Bronchial epithelial cell (primary cell): ENCODE data around the gene STK32B. TPM values are rescaled to one million over a fixed set of nuclear protein-coding genes. Genes with fewer than 3 reads are reported as not detected.

Experiments
- DNase-seq: peaks from one replicate; pipeline ENCODE4 v3.0.0-alpha.2; 2010; ENCODE audit warnings: low read depth
- FAIRE-seq: peaks from 2 replicates; lab custom pipeline; 2011; peaks lifted over from hg19 to GRCh38; lab: Jason Lieb, UNC
- H3K27me3 ChIP-seq: 2 replicates; pipeline ENCODE4 v1.5.1; 2011; ENCODE audit warnings: low read length; ENCODE audit not compliant: control insufficient read depth, insufficient read depth
- H3K36me3 ChIP-seq: 2 replicates; pipeline ENCODE4 v1.5.1; 2011; ENCODE audit warnings: low read length; ENCODE audit not compliant: control insufficient read depth, insufficient read depth
- H3K4me3 ChIP-seq: 2 replicates; pipeline ENCODE4 v1.5.1; 2011; ENCODE audit warnings: mild to moderate bottlenecking, low read depth, low read length, control low read depth
- total RNA-seq: library from RNA; depleted of rRNA; stranded (reverse); fragments of >200 nt; gene quantifications from 2 replicates; pipeline ENCODE4 v1.2.1, GENCODE V29; 2014
- TF ChIP-seq, protein P1 (sequence below): IDR thresholded peaks from 2 replicates; pipeline ENCODE4 v1.5.1; 2011; ENCODE audit warnings: mild to moderate bottlenecking, moderate library complexity, low read length, control low read depth, inconsistent platforms; ENCODE audit not compliant: insufficient read depth, severe bottlenecking

Gene STK32B
- total RNA-seq, 1 donor from 2014 or later = under 0.01 TPM

DNA sequence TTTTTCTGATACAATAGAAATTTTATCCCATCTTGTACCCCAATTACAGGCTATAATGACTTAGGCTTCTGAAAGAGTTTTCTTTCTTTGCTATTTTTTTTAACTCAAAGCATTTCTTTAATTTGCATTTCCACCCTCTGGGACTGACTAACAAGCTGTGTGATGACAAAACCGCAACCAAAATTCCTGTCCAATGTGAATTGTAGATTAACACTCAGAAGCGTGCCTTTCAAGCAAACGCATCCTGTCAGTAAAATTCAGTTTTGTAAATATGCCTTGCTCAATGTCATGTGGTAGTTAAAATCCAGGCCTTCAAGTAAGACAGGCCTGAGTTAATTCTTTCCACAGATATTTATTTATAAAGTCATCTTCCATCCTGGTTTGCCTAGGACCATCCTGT is 50.3 kb downstream of the STK32B start:
- no peaks in the 10 kb centered on the region for H3K27me3 ChIP-seq
- DNase-seq (no peak), FAIRE-seq (no peak)
- TF ChIP-seq, protein P1, sequence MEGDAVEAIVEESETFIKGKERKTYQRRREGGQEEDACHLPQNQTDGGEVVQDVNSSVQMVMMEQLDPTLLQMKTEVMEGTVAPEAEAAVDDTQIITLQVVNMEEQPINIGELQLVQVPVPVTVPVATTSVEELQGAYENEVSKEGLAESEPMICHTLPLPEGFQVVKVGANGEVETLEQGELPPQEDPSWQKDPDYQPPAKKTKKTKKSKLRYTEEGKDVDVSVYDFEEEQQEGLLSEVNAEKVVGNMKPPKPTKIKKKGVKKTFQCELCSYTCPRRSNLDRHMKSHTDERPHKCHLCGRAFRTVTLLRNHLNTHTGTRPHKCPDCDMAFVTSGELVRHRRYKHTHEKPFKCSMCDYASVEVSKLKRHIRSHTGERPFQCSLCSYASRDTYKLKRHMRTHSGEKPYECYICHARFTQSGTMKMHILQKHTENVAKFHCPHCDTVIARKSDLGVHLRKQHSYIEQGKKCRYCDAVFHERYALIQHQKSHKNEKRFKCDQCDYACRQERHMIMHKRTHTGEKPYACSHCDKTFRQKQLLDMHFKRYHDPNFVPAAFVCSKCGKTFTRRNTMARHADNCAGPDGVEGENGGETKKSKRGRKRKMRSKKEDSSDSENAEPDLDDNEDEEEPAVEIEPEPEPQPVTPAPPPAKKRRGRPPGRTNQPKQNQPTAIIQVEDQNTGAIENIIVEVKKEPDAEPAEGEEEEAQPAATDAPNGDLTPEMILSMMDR = no peak
- H3K36me3 ChIP-seq = no peaks in the 10 kb centered on the region
- no peak overlapping the region for H3K4me3 ChIP-seq

DNA sequence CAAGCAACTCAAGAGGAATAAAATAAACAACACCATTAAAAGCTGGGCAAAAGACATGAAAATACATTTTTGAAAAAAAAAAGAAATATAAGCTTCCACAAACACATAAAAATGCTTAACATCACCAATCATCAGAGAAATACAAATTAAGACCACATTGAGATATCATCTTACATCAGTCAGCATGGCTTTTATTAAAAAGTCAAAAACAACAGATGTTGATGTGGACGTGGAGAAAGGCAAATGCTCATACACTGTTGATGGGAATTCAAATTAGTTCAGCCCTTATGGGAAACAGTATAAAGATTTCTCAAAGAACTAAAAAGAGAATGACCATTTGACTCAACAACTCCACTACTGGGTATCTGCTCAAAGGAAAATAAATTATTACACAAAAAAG is 59.6 kb downstream of the STK32B start:
- H3K27me3 ChIP-seq = no peaks in the 10 kb centered on the region
- no peak overlapping the region for H3K4me3 ChIP-seq
- DNase-seq (no peak), FAIRE-seq (no peak)
- H3K36me3 ChIP-seq = no peaks in the 10 kb centered on the region
- TF ChIP-seq, protein P1 = no peak

DNA sequence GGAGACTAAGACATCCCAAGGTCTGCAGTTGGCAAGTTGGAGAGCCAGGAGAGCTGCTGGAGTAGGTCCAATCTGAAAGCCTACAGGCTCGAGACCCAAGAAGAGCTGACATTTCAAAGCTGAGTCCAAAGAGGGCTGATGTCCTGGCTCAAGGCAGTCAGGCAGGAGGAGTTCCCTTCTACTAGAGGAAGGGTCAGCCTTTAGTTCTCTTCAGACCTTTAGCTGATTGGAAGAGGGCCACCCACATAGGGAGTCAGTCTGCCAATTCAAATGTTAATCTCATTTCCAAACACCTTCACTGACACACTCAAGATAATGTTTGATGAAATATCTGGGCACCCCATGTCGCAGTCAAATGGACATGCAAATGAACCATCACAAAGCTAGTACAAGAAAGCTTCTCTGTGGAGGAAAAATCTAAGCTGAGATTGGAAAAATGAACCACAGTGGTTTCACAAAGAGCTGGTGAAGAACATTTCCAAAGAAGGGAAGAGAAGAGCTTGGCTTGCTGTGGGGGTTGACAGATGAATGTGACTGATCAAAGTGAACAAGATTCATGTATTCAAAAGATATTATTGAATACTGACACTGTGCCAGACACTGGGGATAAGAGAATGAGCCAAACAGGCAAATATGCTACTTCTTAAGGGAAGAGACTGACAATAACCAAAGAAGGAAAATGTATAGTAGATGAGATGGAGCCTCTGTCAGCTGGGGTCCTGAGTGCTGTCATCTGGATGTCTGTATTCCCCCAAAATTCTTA is 61.2 kb downstream of the STK32B start:
- no peaks in the 10 kb centered on the region for H3K27me3 ChIP-seq
- TF ChIP-seq, protein P1 = no peak
- DNase-seq (no peak), FAIRE-seq (no peak)
- no peak overlapping the region for H3K4me3 ChIP-seq
- H3K36me3 ChIP-seq = no peaks in the 10 kb centered on the region

DNA sequence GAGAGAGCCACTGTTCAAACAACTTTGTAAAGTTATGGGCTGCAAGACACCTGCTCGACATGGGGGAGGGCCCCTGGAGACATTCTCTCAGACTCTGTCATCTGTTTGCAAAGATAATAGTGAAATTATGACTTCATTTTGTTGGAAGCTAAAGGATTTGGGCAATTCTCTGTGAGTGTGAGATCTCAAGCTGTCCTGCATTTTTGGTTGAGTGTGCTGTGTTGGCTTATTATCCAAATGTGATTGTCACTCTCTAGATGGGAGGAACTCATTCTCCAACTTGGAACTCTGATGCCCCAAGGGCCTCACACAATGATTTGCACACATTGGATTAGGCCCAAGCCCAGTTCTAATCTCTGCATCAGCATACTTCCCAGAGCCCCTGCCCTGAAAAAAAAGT is 63.7 kb downstream of the STK32B start:
- H3K36me3 ChIP-seq = no peaks in the 10 kb centered on the region
- DNase-seq (no peak), FAIRE-seq (peak; percentile 32)
- TF ChIP-seq, protein P1 = no peak
- H3K27me3 ChIP-seq = no peaks in the 10 kb centered on the region
- H3K4me3 ChIP-seq = no peak overlapping the region

DNA sequence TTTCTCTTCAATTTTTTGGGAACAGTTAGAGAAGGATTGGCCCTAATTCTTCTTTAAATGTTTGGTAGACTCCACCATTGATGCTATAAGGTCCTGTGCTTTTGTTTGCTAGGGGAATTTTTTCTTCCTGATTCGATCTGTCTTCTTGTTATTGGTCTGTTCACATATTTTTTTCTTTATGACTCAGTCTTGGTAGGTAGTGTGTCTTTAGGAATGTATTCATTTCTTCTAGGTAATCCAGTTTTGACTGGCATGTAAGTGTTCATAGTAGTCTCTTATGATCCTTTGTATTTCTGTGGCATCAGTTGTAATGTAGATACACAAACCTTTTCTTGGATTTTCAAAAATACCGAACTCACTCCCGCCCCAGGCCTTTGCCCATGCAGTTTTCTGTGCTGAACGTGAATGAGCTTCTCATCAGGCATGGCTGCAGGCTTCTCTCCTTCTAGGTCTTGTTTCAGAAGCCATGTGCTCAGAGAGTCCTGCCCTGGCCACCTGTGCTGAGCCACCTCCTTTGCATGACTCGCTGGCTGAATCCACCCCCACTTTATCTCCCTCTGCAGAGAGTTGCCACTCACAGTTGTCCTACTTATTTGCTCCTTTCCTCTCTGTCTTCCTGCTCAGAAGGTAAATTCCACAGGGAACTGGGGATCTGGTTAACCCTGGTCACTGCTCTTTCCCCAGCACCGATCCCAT is 67.0 kb downstream of the STK32B start:
- Histone ChIP-seq H3K4me3 (no peak overlapping the region), H3K36me3 (no peaks in the 10 kb centered on the region), H3K27me3 (no peaks in the 10 kb centered on the region)
- DNase-seq = no peak
- TF ChIP-seq, protein P1 = no peak
- no peak for FAIRE-seq
